Neural cell (in vitro differentiated cells): ENCODE measurements around the gene OR4F6. TPM values are rescaled to one million over a fixed set of nuclear protein-coding genes. Genes with fewer than 3 reads are reported as not detected.
"Not testable (repeated sequence)": the region's sequence is repeated elsewhere in the genome, so short reads cannot be mapped to it uniquely, and the experiment has no call there.

Experiments used
- H2AFZ ChIP-seq: fragments of 200-600, 300-800 bp; sonication (generic), shearing (Covaris generic); 2 replicates; pipeline ENCODE4 v1.6.0; 2014; ENCODE audit warnings: low read depth, mild to moderate bottlenecking, antibody characterized with exemption, low read length, moderate library complexity
- H3F3A ChIP-seq: fragments of 200-600 bp; shearing (Covaris generic); 2 replicates; pipeline ENCODE4 v1.6.1; 2016; ENCODE audit warnings: mild to moderate bottlenecking, moderate library complexity, mixed read lengths, antibody characterized with exemption, low read length; ENCODE audit not compliant: insufficient read depth, poor library complexity, severe bottlenecking
- H3K27ac ChIP-seq: fragments of 200-600, 300-800 bp; sonication (generic), shearing (Covaris generic); 2 replicates; pipeline ENCODE4 v1.5.1; 2014; ENCODE audit warnings: mild to moderate bottlenecking, low read length, moderate library complexity
- H3K27me3 ChIP-seq: fragments of 300-800, 200-600 bp; sonication (generic), shearing (Covaris generic); 2 replicates; pipeline ENCODE4 v1.6.0; 2014; ENCODE audit warnings: mild to moderate bottlenecking, low read depth, low read length, moderate library complexity; ENCODE audit not compliant: insufficient read depth
- H3K36me3 ChIP-seq: fragments of 300-800, 200-600 bp; sonication (generic), shearing (Covaris generic); 2 replicates; pipeline ENCODE4 v1.5.1; 2014; ENCODE audit warnings: mild to moderate bottlenecking, antibody characterized with exemption, low read length, moderate library complexity; ENCODE audit not compliant: insufficient read depth
- H3K4me2 ChIP-seq: fragments of 300-800, 200-600 bp; sonication (generic), shearing (Covaris generic); 2 replicates; pipeline ENCODE4 v1.6.0; 2014; ENCODE audit warnings: mild to moderate bottlenecking, low read length
- H3K4me3 ChIP-seq: fragments of 300-800, 200-600 bp; sonication (generic), shearing (Covaris generic); 2 replicates; pipeline ENCODE4 v1.5.1; 2014; ENCODE audit warnings: mild to moderate bottlenecking, low read length, moderate library complexity
- H3K79me2 ChIP-seq: fragments of 200-600 bp; shearing (Covaris generic); replicated peaks from 2 replicates; pipeline ENCODE4 v1.6.0; 2014; ENCODE audit warnings: mild to moderate bottlenecking, low read length, moderate library complexity; ENCODE audit not compliant: insufficient read depth
- H3K9ac ChIP-seq: fragments of 300-800, 200-600 bp; sonication (generic), shearing (Covaris generic); 2 replicates; pipeline ENCODE4 v1.6.1; 2016; ENCODE audit warnings: mild to moderate bottlenecking, low read length, mixed read lengths
- H3K9me2 ChIP-seq: fragments of 200-600 bp; shearing (Covaris generic); 2 replicates; pipeline ENCODE4 v1.6.1; 2016; ENCODE audit warnings: mild to moderate bottlenecking, low read length, mixed read lengths; ENCODE audit not compliant: insufficient read depth
- H3K9me3 ChIP-seq: fragments of 200-600, 300-800 bp; sonication (generic), shearing (Covaris generic); 2 replicates; pipeline ENCODE4 v1.6.1; 2016; ENCODE audit warnings: mild to moderate bottlenecking, mixed run types, low read length, moderate library complexity, mixed read lengths
- H4K20me1 ChIP-seq: fragments of 200-600 bp; shearing (Covaris generic); 2 replicates; pipeline ENCODE4 v1.6.1; 2016; ENCODE audit warnings: mild to moderate bottlenecking, mixed run types; ENCODE audit not compliant: insufficient read depth
- CTCF ChIP-seq: fragments of 450-650 bp; IDR thresholded peaks from 2 replicates; pipeline ENCODE4 v1.5.1; 2014; ENCODE audit warnings: antibody characterized with exemption, mild to moderate bottlenecking, moderate library complexity; ENCODE audit not compliant: poor library complexity, severe bottlenecking
- EP300 ChIP-seq: fragments of 450-650 bp; conservative IDR thresholded peaks from 2 replicates; pipeline ENCODE4 v1.6.1; 2014; ENCODE audit warnings: antibody characterized with exemption, mild to moderate bottlenecking, moderate library complexity; ENCODE audit not compliant: poor library complexity, severe bottlenecking
- EZH2 ChIP-seq: fragments of 200-600, 300-800 bp; shearing (Covaris generic), sonication (generic); IDR thresholded peaks from 2 replicates; pipeline ENCODE4 v1.6.1; 2014; ENCODE audit warnings: antibody characterized with exemption, low read length, borderline replicate concordance, mild to moderate bottlenecking; ENCODE audit not compliant: insufficient read depth, poor library complexity, severe bottlenecking
- MXI1 ChIP-seq: fragments of 450-650 bp; conservative IDR thresholded peaks from 2 replicates; pipeline ENCODE4 v1.6.1; 2014; ENCODE audit warnings: antibody characterized with exemption, mild to moderate bottlenecking; ENCODE audit not compliant: poor library complexity, severe bottlenecking
- POLR2AphosphoS5 ChIP-seq: IDR thresholded peaks from 2 replicates; pipeline ENCODE4 v1.6.1; 2012
- RAD21 ChIP-seq: fragments of 450-650 bp; conservative IDR thresholded peaks from 2 replicates; pipeline ENCODE4 v1.6.1; 2014; ENCODE audit warnings: antibody characterized with exemption, mild to moderate bottlenecking, moderate library complexity
- SMC3 ChIP-seq: fragments of 450-650 bp; conservative IDR thresholded peaks from 2 replicates; pipeline ENCODE4 v1.6.1; 2014; ENCODE audit warnings: antibody characterized with exemption, mild to moderate bottlenecking, moderate library complexity; ENCODE audit not compliant: poor library complexity
- TAF1 ChIP-seq: IDR thresholded peaks from 2 replicates; pipeline ENCODE4 v1.6.1; 2012; ENCODE audit warnings: low read depth
- polyA minus RNA-seq: library from RNA; depleted of rRNA, polyadenylated mRNA; stranded (reverse); fragments of >200 nt; gene quantifications from 2 replicates; pipeline ENCODE4 v1.2.3, GENCODE V29; 2014
- polyA plus RNA-seq: library from polyadenylated mRNA; depleted of rRNA; stranded (reverse); fragments of >200 nt; gene quantifications from 2 replicates; pipeline ENCODE4 v1.2.3, GENCODE V29; 2014

Gene OR4F6, protein sequence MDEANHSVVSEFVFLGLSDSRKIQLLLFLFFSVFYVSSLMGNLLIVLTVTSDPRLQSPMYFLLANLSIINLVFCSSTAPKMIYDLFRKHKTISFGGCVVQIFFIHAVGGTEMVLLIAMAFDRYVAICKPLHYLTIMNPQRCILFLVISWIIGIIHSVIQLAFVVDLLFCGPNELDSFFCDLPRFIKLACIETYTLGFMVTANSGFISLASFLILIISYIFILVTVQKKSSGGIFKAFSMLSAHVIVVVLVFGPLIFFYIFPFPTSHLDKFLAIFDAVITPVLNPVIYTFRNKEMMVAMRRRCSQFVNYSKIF
- polyA plus RNA-seq: not detected in 2 replicates
- polyA minus RNA-seq: not detected in 2 replicates

- Histone ChIP-seq H3K36me3 (no peaks in the 10 kb centered on the region), H3K4me3 (no peak within 1 kb of the TSS), H3F3A (no peaks in the 10 kb centered on the region), H3K9ac (no peak within 1 kb of the TSS), H3K9me3 (no peaks in the 10 kb centered on the region), H3K4me2 (no peak within 1 kb of the TSS), H3K27ac (no peak within 1 kb of the TSS), H3K27me3 (no peaks in the 10 kb centered on the region), H2AFZ (no peak within 1 kb of the TSS), H4K20me1 (no peaks in the 10 kb centered on the region), H3K79me2 (no peaks in the 10 kb centered on the region), H3K9me2 (no peaks in the 10 kb centered on the region)
- TF ChIP-seq SMC3 (no peak), MXI1 (no peak), EZH2 (no peak), RAD21 (no peak), TAF1 (no peak), EP300 (no peak), CTCF (no peak), POLR2AphosphoS5 (no peak)
Observed at GRCh38 chr15:101803209-101803608, at the start of gene OR4F6. OR4F6 (plus strand) TSS chr15:101803509; CDS start chr15:101805720, 2,211 bp downstream.

GRCh38 chr15:101764669-101765339 is 38.5 kb upstream of the OR4F6 start:
- H3K27me3 ChIP-seq, H3F3A ChIP-seq, H3K79me2 ChIP-seq, H3K9ac ChIP-seq, H3K9me2 ChIP-seq, H3K27ac ChIP-seq, H3K4me3 ChIP-seq, H3K9me3 ChIP-seq, H4K20me1 ChIP-seq, H2AFZ ChIP-seq, H3K4me2 ChIP-seq, H3K36me3 ChIP-seq: not testable (repeated sequence)

DNA sequence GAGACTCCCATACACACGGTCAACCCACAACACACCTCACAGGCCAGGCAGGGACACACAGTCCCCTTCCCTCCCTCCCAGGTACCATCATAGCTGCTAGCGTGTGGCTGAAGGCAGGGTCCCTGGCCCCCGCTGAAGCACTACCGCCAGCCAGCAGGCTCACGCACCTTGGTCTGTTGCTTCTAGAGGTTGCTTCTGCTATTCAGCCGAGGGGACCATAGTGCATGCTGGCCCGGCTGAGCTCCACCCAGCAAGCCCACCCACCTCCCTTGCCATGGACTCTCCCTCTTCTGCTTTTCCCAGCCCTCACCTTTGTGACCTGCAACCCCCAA is 38.0 kb upstream of the OR4F6 start:
- not testable (repeated sequence) for H3K4me2 ChIP-seq, H3K9me3 ChIP-seq

More for the DNA sequence above, 38.0 kb upstream of the OR4F6 start:
- H3K9me2 ChIP-seq, H3K36me3 ChIP-seq, H3K4me3 ChIP-seq, H3K27ac ChIP-seq, H4K20me1 ChIP-seq, H3F3A ChIP-seq, H3K9ac ChIP-seq, H2AFZ ChIP-seq, H3K27me3 ChIP-seq, H3K79me2 ChIP-seq: not testable (repeated sequence)
